SK-N-SH treated with all-trans-retinoic acid at 6 μM for 48 hours (cell line): ENCODE measurements around the gene XPR1.

Experiments used
- BACH2 ChIP-seq: fragments of 250-450 bp; sonication (Bioruptor Pico); IDR thresholded peaks from 2 replicates; pipeline ENCODE4 v1.9.0; 2021; ENCODE audit warnings: mild to moderate bottlenecking, borderline replicate concordance
- CSDC2 ChIP-seq: fragments of 250-450 bp; sonication (Bioruptor Pico); IDR thresholded peaks from 2 replicates; pipeline ENCODE4 v1.5.0; 2020; ENCODE audit warnings: mild to moderate bottlenecking, moderate library complexity
- POU6F1 ChIP-seq: fragments of 250-450 bp; sonication (Bioruptor Pico); IDR thresholded peaks from 2 replicates; pipeline ENCODE4 v1.8.0; 2021; ENCODE audit warnings: low read depth, mild to moderate bottlenecking, moderate library complexity, borderline replicate concordance
- TCF4 ChIP-seq: fragments of 250-450 bp; sonication (Bioruptor Pico); IDR thresholded peaks from 2 replicates; pipeline ENCODE4 v1.8.0; 2021; ENCODE audit warnings: mild to moderate bottlenecking, moderate library complexity, borderline replicate concordance

- no peak for TF ChIP-seq CSDC2 (CRISPR knock-in tag)
- TF ChIP-seq POU6F1 (CRISPR knock-in tag), result no peak
- TF ChIP-seq BACH2, result no peak
- TF ChIP-seq TCF4 (CRISPR knock-in tag), result no peak
Measured at GRCh38 chr1:180923887-180924286, 292.1 kb downstream of the XPR1 start.
